ENCODE results near the gene CSNK1G2.

CSNK1G2 gene

DNA sequence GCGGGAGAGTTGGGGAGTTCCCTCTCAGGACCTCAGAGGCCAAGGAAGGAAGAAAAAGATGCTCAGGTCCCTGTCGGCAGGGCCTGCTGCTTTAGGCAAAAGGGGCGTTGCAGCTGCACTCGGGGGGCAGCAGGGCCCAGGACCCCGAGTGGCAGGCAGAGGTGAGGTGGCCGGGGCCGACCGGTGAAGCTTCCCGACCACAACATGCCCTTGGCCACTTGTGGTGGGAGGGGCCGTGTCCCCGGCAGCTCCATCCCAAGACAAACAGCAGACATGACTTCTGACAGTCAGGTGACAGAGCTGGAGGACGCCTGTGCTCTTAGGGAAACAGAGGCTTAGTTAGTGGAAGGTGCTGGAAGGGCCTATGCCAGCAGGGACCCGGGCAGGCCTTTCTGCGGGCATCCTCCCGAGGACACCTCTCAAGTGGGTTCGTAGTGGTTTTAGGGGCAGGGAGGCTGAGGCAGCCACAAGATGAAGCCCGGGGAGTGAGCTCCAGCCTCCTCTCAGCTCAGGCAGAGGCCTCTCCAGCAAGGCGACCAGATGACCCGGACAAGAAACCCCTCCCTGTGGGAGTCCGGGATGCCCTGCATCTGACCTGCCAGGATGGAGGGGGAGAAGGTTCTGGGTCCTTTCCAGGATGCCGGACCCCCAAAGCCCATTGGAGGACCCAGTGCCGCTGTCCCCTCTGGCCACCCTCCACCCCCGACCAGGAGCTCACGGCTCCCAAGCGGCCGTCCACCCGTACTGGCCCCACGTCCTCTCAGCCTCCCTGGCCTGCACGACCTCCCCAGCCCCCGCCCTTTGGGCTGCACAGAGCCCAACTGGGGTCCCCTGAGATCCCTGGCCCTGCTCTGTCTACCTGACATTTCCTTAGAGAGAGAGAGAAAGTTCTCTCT is 50.3 kb downstream of the CSNK1G2 start:
- DNase-seq: no peak

DNA sequence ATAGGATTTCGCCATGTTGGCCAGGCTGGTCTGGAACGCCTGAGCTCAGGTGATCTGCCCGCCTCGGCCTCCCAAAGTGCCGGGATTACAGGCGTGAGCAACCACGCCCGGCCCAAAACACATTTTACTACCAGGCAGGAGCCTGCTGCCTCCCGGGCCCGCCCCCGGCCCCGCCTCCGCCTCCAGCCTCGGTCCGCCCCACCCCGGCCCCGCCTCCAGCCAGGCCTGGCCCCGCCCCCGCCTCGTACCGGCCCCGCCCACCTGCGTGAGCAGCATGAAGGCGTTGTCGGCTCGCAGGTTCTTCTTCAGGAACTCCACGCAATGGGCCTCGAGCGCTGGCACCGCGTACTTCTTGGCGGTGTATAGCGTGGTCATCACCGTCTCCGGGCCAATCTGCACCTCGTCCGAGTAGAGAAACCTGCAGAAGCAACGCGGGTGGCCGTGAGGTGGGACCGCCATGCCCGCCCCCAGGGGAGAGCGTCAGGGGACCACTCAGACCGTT is 51.8 kb downstream of the CSNK1G2 start:
- no peak for DNase-seq

DNA sequence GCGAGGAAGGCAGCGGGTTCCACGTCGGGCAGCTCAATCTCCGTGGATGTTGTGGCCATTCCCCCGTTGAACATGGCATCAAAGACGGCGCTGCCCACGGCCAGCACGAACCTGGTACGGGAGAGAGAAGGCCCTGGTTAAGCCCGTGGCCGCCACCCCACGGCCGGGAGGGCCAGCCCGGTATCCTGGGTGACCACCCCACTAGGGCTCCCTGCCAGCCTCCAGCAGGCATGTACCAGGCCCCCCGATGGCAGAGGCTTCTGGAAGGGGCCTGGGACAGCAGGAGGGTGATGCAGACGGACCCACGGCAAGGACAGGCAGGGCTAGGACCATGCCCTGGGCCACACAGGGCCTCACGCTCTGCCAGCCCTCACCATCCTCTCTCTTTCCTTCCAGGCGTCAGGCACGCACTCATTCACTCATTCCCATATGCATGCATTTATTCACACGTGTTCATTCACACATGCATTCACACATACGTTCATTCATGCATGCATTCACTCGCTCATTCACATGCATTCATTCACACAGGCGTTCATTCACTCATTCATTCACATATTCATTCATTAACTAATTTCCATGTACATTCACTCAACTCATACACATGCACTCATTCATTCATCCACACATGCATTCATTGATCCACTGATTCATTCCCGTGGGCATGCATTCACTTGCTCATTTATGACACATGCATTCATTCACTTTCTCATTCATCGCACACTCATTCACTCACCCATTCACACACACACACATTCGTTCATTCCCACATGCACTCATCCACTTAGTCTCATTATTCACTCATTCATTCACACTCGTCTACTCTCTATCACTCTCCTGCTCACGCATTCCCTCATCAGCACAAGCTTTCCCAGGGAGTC is 56.6 kb downstream of the CSNK1G2 start:
- no peak for DNase-seq

DNA sequence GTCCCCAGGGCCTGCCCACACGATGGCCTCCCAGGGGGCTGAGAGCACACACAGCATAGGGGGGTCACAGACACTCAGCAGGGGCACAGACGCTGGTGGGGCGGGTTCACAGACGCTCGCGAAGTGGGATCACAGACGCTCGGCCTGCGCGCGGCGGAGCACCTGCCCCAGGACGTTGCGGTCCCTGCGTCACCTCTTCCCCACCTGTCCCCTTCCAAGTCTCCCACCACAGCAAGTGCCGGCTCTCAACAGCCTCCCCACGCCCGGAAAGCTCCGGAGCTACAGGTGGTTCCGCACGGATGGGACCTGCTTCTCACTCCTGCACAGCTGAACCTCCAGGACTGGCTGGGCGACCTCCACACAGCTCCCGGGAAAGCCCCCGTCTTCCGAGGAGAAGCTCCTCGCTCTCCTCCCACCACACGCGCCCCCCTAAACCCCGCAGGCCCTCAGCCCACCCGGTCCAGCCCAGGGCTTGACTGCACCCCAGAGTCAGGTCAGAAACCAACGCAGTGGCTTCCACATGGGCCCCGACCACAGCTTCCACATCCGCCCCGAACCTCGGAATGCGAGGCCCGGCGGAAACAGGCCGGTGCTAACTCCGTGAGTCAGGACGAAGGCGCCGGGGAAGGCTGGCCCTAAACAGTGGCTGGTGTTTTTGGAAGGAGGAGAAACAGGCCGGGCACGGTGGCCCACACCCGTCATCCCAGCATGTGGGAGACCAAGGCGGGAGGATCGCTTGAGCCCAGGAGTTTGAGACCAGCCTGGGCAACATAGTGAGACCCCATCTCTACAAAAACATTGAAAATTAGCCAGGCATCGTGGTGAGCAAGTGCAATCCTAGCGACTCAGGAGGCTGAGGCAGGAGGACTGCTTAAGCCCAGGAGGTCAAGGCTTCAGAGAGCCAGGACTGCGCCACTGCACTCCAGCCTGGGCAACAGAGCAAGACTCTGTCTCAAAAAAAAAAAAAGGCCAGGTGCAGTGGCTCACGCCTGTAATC is 58.0 kb downstream of the CSNK1G2 start:
- DNase-seq: no peak

DNA sequence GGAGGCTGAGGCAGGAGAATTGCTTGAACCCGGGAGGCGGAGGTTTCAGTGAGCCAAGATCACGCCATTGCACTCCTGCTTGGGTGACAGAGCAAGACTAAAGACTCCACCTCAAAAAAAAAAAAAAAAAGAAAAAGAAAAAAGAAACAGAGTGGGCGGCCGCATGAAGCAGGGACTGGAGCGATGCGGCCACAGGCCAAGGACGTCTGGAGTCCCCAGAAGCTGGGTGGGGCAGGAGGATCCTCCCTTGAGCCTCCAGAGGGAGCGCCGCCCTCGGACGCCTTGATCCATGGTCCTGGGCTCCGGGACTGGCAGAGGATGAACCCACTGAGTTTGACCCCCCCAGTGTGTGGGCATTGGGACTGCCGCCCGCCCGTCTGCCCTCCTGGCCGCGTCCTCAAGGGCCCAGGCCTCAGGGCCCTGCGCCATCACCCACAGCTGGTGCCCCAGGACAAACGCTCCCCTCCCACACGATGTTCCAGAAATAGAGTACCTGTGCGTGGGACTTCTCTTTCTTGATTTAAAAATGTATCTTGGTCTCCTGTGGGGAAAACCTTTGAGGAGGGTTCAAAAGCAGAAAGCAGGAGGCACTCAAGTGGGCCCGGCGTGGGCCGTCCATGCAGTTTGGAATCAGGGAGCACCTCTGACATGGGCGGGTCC is 59.0 kb downstream of the CSNK1G2 start:
- no peak for DNase-seq

DNA sequence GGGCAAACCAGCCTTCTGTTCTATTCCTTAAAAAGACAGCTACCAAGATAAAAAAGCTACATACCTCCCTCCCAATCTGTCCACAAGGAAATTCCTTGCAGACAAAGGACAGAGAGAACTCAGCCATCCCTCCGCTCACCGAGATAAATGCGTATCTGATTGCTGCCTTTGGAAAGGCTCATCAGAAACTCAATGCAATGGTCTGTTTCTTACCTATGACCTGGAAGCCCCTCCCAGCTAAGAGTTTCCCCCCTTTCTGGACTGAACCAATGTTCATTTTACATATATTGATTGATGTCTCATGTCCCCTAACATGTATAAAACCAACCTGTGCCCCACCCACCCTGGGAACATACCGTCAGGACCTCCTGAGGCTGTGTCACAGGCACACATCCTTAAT is 62.9 kb downstream of the CSNK1G2 start:
- DNase-seq: no peak

DNA sequence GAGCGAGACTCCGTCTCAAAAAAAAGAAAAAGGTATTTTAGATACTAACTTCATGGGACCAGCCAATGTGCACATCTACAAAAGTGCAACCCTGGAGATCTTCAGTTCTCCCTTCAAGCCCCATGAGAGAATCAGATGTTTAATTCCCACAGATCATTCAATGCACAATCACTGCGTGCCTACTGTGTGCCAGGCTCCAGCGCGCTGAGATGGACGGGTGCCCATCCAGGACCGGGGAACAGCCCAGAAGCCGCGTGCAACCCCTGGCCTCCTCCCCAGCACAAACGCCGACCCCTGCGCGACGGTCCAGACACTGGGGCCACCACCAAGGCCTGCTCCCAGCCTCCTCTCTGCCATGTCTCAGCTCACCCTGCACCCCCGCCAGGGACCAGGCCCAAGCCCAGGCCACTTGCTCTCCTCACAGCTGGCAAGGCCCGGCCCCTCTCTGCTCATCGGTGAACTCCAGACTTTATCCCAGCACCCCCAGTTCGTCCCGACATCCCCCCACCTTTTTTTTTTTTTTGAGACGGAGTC is 69.2 kb downstream of the CSNK1G2 start:
- DNase-seq: no peak

DNA sequence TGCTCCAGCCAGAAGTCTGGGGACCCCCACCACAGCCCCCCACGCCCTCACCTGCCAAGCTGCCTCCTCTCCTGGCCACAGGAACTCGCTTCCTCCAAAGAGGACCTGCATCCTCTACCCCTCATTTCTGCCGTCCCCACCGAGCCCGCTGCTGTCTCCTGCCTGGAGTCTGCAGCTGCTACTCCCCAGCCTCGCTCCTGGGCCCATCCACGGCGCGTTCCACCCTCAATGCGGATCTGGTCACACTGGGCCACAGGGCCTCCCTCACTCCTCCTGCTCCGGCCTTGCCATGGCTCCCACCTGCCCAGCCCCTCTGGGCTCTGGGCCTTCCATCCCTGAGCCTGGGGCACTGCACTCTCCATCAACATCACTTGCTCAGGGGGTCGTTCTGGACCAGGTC is 70.2 kb downstream of the CSNK1G2 start:
- no peak for DNase-seq

DNA sequence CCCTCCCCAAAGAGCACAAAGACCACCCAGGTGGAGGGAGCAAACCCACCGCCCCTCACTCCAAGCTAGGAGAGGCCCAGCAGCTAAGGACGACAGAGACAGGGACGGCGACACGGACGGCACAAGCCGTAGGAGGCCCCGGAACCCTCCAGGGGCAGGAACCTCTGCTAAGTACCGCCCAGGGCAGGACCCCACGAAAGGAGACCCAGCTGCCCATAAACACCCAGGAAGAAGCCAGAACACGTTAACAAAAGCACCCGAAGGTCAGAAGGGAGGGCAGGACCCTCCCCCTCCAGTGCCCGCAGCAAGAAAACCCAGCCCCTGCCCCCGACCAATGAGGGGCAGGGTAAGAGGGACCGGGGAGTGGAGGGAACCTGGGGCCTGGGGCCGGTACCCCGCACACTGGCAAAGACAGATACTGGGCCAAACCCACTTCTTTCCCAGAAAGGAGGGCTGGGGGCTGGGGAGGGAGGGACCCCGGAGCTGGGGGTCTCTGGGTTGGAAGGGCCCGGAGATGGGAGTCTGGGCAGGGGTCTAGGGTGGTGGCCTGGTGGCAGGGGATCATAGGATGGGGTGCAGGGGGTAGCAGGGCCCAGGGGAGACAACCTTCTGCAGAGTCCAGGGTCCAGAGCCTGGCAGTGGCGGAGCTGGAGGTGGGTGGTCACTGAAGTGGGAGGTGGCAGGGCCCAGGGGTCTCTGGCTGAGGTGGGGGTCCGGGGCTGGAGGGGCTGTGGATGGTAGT is 72.1 kb downstream of the CSNK1G2 start:
- DNase-seq: no peak

DNA sequence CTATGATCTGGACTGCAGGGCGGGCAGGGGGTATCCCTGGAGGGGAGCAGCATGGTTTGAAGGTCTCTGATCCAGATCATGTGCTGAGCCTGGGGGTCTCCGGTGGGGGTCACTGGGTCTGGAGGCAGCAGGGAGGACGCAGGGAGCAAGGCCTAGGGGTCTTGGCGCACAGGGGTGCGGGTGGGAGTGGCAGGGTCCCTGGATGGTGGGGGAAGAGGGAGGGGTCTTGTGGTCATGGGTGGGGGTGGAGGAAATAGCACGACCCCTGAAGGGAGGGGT is 72.7 kb downstream of the CSNK1G2 start:
- DNase-seq: no peak

DNA sequence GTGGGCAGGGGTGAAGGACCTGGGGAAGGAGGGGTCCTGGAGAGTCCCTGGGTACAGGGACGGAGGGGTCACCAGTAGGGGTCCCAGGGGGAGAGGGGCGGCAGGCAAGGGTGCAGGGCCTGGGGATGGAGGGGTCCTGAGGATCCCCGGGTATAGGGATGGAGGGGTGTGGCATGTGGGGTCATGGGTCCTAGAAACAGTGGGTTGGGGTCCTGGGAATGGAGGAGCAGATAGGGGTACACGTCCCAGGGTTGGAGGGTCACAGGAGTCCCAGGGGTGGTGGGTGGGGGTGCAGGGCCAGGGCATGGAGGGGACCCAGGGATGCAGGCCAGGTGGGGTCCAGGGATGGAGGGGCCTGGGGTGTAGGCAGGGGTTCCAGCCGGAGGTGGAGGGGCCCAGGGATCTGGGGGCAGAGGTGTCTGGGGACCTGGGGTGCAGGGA is 73.2 kb downstream of the CSNK1G2 start:
- DNase-seq: no peak

DNA sequence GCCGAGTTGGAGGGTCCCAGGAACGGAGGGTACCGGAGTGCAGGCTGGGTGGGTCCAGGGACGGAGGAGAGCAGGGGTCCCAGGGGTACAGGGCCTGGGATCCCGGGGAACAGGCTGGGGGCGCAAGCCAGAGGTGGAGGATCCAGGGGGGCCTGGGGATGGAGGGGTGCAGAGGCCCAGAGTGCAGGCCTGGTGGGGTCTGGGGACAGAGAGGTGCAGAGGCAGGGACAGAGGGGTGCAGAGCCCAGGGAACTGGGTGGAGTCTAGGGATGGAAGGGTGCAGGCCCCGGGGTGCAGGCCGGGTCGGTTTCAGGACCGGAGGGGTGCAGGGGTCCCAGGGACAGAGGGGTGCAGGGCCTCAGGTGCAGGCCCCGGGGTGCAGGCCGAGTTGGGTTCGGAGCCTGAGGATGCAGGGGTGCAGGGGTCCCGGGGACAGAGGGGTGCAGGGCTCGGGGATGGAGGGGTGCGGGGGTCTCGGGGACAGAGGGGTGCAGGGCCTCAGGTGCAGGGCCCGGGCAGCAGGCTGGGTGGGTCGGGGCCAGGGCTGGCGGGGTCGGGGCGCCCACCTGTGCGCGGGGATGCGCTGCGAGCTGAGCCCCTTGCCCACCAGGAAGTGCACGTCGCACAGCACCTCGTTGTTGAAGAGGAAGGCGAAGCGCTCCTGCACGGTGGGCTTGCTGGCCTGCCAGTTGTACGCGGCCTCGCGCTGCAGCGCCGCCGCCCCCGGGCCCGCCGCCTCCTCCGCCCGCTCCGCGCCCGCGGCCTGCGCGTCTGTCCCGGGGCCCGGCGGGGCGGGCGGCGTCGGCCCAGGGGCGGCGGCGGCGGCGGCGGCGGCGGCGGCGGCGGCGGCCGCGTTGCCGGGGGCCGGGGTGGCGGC is 74.0 kb downstream of the CSNK1G2 start:
- DNase-seq: no peak

DNA sequence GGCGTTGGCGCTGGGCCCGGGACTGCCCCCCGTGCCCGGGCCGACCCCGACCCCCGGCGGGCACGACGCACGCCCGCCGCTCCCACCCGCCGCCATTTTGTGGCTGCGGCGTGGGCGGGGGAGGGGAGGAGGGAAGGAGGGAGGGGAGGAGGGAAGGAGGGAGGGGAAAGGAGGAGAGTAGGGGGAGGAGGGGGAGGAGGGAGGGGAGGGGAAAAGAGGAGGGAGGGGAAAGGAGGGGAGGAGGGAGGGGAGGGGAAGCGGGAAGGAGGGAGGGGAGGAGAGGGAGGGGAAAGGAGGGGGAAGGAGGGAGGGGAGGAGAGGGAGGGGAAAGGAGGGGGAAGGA is 74.6 kb downstream of the CSNK1G2 start, which contains the start of gene BTBD2:
Gene BTBD2, minus strand, starts transcription at position 107 of the 343 bp plus-strand sequence. Its CDS starts 11 bp downstream, at position 96.
- DNase-seq: peak; percentile 30

DNA sequence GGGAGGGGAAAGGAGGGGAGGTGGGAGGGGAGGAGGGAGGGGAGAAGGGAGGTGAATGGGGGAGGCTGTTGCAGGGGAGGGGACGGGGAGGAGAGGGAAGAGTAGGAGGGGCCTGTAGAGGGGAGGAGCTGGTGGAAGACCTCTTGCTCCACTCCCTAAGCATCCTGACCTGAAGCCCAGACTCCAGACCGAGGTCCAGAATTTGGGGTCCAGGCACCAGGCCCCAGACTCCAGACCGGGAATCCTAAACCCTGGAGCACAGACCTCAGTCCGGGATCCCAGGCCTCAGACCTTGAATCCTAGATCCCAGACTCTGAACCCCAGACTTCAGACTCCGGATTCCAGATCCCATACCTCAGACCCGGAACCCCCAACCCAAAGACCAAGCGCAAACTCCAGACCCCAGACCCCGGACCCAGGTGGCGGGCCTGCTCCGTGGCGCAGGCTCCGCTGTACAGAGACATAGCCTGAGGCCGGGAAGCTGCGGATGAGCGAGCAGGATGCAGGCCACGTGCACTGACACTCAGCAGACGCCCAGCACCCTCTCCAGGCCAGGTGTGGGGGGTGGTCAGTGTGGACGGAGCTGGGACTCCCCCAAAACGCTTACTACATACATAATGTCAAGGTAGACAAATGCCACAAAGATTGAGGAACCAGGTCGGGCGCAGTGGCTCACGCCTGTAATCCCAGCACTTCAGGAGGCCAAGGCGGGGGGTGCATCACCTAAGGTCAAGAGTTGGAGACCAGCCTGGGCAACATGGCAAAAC is 75.3 kb downstream of the CSNK1G2 start:
- DNase-seq: no peak

DNA sequence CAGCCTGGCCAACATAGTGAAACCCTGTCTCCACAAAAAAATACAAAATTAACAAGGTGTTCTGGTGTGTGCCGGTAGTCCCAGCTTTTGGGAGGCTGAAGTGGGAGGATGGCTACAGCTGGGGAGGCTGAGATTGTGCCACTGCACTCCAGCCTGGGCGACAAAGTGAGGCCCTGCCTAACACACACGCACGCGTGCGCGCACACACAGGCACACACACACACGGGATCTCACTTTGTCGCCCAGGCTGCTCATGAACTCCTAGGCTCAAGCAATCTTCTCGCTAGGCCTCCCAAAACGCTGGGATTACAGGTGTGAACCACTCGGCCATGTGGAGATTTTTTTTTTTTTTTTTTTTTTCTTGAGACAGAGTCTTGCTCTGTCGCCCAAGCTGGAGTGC is 77.8 kb downstream of the CSNK1G2 start:
- no peak for DNase-seq

DNA sequence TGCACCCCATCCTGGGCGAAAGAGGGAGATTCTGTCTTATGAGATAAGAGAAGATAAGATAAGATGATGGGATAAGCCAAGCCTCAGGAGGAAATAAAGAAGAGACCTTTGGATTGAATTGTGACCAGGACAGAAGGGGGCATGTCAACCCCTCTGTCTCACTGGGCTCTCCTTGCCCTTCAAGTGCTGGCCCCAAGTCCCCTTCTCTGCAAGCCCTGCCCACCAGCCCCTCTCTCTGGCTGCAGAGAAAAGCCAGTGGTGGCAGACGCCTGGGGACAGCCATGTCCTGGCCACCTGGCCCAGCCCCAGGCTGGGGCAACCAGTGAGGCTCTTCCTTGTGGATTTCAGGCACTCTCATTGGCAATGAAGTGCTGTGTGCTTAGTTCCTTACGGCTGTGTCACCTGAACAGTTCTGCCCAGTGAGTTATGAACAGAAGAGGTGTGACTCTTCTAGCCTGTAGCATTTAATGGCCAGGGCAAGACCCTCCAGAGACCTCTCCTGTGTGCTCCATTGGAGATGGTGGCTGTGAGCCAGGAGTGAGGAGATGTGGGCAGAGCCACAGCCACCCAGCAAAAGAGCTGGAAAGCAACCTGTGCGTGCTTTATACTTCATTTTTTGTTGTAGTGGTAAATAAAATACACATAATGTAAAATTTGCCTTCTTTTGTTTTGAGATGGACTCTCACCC is 80.6 kb downstream of the CSNK1G2 start:
- no peak for DNase-seq

DNA sequence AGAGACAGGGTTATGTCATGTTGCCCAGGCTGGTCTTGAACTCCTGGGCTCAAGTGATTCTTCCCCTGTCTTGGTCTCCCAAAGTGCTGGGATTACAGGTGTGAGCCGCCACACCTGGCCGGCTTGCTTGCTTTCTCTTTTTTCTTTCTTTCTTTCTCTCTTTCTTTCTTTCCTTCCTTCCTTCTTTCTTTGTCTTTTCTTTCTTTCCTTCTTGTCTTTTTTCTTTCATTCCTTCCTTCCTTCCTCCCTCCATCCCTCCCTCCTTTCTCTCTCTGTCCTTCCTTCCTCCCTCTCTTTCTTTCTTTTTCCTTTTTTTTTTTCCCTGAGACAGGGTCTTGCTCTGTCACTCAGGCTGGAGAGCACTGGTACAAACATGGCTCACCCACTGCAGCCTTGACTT is 81.3 kb downstream of the CSNK1G2 start:
- no peak for DNase-seq

DNA sequence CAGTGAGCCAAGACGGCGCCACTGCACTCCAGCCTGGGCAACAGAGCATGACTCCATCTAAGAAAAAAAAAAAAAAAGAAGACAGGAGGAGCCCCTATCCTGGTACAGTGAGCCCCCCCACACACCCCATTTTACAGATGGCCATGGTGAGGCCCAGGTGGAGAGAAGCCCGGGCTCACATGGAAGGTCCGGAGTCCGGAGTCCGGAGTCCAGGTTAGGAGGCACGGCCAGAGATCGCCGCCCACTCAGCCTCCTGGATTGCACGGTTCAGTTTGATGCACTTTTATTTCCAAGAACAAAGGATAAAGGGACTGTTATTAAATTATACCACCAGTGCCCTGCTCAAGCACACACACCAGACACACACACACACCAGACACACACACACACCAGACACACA is 85.8 kb downstream of the CSNK1G2 start:
- DNase-seq: no peak

DNA sequence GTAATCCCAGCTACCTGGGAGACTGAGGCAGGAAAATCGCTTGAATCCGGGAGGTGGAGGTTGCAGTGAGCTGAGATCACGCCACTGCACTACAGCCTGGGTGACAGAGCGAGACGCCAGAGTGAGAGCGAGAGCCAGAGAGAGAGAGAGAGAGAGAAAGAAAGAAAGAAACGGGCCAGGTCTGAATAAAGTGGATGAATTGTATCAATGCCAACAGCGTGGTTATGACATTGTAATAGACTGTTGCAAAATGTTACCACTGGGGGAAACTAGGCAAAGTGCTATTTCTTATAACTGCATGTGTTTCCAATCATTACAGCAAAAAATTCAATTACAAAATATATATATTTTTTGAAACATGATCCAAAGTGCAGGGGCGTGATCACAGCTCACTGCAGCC is 86.4 kb downstream of the CSNK1G2 start:
- DNase-seq: no peak
